ENCODE data around the gene CYBA. TPM values are rescaled to one million over a fixed set of nuclear protein-coding genes. Genes with fewer than 3 reads are reported as not detected.

The CYBA gene
- total RNA-seq, 1 donor from 2014 or later: 53.7 TPM

DNA sequence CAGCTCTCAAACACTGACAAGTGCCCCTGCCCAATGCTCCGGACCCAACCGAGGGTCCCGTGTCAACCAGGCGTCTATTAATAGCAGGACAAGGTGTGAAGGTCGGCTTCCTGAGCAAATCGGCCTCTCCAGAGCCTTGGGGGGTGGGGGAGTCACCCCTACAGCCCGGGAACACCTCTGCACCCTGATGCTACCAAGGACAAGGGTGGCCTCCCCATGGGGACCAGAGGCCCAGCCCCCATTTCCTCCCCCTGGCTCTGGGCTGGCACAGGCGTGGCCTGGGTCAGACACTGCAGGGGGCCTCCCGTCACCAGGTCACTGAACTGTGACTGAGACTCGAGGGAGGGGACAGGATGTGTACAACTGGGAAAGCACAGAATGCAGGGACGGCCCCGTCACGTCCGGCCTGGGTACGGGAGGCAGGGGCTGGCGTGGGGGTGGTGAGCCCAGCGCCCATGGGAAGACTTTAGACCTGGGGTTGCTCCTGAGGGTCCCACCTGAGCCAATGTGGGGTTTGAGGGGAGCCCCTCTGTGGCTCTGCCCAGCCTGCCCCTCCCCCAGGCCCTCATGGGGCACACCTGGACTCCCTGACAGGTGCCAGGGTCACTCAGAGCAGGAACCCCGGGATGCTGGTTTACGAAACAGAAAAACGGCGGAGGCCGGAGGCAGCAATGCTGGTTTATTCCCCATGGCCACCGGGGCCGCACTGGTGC, 579 bp upstream of the CYBA start:
- DNase-seq (peak; percentile 74), ATAC-seq (ENCODE audit: poor library complexity) (peak; percentile 34)
- intact Hi-C loops (cut with DNase I): no loop called here

DNA sequence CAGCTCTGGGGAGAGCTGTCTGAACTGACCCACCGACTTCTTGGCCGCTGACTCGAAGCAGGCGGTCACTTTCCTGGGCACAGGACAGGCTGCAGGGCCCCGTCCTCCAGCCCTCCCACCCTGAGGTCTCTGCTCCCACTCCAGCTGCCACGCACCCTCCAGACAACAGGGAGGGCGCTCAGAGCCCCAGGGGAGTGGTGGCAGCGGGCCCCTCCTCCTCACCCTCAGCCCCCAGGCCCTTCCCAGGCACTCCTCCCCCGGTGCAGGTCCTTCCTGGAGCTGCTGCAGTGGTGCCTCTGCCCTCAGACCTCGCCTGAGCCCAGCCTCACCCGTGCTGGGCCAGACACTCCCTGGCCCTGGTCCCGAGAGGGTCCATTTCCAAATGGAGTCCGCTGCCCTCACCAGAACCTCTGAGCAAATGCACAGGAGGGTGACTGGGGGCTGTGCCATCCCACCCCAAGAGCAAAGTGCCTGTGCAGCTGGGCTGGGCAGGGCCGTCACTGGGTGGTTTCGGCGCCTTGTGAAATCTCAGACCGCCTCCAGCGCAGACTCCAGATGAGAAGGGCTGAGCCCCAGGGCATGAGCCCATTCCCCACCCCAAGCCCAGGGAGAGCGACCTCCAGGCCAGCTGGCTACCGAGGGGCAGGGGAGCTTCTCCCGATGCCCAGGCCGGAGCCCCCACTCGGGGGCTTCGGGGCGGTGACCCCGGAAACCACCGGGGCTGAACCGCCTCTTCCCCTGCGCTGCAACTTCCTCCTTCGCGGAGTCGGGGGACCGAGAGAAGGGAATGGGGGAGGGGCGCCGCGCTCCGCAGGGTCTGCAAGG, 717 bp downstream of the CYBA start:
- ATAC-seq (ENCODE audit: poor library complexity) (peak; percentile 44), DNase-seq (peak; percentile 70)
- intact Hi-C loops (cut with DNase I): no loop called here

DNA sequence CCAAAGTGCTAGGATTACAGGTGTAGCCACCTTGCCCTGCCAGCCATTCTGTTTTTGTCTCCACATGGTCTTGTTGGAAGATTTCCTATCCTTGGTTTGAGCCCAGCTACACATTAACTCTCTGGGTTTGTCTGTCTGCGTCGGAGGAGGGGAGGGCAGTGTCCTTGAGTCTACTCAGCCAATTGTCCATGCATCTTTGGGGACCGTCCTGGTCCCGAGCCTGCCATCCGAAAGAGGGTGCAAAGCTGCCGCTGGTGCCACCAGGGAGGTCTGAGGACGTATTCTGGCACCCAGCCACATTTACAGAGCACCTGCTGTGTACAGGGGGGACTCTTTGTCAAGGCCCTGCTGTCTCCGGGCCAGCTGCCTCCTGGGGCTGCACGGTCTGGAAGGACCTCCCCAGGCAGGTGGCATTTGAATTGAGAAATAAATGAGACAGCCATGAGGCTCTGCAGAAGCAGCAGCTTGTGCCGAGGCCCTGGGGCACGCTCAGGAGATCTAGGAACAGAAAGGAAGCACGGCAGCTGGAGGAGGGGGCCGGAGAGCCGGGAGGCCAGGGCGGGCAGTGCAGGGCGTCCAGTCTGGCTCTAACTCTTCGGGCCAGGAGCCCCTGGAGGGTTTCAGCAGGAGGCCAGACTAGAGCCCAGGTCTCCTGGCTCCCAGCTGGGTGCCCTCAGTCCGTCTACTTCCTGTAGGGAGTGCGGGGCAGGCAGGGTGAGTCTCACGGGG, 1.5 kb downstream of the CYBA start:
- ATAC-seq (ENCODE audit: poor library complexity): no peak
- DNase-seq: no peak
- intact Hi-C loops (cut with DNase I): no loop called here

DNA sequence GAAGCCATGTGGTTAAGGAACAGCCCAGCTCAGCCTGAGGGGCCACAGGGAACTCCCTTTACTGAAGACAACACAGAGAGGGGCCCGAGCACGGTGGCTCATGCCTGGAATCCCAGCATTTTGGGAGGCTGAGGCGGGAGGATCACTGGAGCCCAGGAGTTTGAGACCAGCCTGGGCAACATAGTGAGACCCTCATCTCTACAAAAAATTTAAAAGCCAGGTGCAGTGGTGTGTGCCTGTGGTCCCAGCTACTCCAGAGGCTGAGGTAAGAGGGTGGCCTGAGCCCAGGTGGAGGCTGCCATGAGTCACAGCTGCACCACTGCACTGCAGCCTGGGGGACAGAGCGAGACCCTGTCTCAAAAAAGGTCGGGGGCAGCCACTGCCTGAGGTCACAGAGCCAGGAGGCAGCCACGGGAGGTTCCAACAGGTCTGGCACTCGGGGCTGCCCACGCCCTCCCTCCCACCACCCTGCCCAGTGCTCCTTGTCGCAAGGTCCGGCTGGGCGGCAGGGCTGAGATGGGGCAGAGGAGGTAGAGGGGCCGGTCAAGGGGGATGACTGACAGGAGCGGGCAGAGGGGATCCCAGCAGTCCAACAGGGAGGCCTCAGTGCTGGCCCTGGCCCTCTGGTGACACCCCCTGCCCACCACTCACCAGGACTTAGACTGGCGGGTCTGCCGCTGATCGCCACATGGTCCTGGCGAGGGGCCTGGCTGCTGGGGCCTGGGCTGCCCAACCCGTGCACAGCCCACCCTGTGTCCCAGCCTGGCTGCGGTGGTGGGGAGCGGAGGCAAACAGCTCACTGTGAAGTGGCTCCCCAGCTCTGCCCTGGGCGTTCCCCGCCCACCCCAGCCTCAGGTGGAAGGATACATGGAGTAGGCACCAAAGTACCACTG, 3.4 kb downstream of the CYBA start:
- DNase-seq (no peak), ATAC-seq (ENCODE audit: poor library complexity) (no peak)
- intact Hi-C loops (cut with DNase I): no loop called here

DNA sequence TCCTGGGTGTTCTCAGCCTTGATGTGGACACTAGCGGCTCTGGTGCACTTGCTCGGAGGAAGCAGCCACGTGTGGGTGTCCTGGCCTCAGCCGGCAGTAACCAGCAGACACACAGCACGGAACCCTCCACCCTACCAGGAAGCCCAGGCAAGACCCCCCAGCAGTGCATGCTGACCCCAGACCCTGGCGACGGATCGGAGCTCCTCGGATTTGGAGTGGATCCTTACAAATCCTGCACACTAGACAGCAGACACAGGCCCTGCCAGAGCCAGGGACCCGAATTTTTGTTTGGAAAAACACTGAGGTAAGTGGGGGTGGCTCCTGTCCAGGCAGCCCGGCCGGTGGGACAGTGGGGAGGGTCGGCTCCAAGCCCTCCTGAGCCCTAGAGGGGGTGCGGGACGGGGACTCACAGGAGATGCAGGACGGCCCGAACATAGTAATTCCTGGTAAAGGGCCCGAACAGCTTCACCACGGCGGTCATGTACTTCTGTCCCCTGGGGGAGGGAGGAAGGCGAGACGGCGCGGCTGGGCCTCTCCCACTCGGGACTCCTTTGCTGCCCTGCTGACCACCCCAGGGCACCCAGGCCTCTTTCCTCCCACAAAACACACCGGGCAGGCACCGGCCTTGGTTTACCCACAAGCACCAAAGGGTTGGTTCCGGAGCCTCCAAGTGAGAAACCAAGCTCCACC, 4.4 kb downstream of the CYBA start:
- no peak for ATAC-seq (ENCODE audit: poor library complexity)
- intact Hi-C loops (cut with DNase I): no loop called here
- DNase-seq: no peak

DNA sequence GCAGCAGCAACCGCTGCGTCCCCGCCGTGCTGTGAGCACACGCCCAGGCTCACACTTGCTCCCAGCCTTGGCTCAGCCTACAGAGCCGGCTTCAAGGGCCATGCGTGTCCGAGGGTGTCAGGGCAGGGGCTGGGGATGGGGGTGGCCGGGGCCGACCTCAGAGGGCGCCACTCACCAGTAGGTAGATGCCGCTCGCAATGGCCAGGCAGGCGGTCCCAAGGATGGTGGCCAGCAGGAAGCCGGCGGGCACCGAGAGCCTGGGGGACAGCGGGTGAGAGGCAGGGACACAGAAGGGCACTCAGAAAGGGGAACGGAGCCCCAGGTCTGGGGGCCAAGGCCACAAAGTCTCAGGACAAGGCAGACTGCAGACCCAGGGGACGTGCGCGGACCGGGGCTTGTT, 4.9 kb downstream of the CYBA start:
- no peak for DNase-seq
- no peak for ATAC-seq (ENCODE audit: poor library complexity)
- intact Hi-C loops (cut with DNase I): no loop called here

DNA sequence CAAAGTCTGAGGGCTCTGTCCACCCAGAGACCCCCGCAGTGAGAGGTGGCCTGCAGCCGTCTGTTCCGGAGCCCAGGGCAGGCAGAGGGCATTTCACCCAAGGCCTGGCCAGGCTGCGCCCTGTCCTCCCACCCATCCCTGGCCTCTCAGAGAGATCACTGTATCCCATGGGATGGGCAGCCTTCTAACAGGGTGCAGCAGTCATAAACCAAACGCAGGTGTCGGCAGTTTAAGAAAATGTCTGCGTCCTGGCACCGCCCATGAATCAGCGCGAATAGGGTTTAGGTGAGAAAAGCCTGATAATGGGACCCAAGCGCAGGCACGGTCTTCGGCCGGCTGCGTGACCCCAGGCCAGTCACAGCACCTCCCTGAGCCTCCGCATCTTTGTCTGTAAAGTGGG, 5.4 kb downstream of the CYBA start:
- ATAC-seq (ENCODE audit: poor library complexity): no peak
- no peak for DNase-seq
- intact Hi-C loops (cut with DNase I): no loop called here

DNA sequence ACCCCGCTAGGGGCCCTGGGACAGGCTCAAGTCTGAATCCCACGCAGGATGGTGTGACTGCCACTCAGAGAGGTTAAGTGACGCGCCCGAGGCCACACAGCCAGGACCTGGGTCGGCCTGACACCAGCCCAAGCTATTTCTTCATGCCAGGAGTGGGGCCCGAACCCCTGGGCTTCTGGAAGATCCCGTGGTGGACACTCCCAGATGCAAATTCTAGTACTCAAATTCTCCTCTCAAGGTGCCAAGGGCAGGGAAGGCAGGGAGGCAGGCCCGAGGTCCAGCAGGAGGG, 7.3 kb downstream of the CYBA start:
- DNase-seq (no peak), ATAC-seq (ENCODE audit: poor library complexity) (no peak)
- intact Hi-C loops (cut with DNase I): no loop called here

DNA sequence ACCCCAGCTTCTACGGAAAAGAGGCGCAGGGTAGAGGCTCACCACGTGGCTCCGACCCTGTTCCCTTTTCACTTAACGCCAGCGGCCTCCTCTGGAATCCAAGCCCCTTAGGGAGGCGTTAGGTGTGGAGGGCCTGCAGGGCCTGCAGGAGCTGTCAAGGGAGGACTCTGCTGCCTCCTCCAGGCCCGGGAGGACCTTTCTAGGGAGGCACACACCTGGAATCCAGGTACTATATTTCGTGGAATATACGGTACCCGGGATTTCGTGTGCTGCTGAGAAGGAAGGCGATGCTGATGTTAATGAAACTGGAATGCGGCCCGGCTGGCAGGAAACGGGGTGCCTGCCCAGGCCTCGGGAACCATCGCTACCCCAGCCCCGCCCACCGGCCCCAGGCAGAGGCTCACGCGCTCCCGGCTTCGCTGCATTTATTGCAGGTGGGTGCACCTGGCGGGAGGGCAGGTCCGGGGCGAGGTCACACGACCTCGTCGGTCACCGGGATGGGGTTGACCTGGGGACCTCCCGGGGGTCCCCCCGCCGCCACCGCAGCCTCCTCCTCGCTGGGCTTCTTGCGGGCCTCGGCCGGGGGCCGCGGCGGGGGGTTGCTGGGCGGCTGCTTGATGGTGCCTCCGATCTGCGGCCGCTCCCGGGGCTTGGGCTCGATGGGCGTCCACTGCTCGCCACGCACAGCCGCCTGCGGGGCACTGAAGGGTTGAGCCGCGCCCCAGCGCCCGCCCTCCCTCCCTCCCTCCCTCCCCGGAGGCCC, 7.8 kb downstream of the CYBA start:
- no peak for ATAC-seq (ENCODE audit: poor library complexity)
- DNase-seq: no peak
- intact Hi-C loops (cut with DNase I): no loop called here

DNA sequence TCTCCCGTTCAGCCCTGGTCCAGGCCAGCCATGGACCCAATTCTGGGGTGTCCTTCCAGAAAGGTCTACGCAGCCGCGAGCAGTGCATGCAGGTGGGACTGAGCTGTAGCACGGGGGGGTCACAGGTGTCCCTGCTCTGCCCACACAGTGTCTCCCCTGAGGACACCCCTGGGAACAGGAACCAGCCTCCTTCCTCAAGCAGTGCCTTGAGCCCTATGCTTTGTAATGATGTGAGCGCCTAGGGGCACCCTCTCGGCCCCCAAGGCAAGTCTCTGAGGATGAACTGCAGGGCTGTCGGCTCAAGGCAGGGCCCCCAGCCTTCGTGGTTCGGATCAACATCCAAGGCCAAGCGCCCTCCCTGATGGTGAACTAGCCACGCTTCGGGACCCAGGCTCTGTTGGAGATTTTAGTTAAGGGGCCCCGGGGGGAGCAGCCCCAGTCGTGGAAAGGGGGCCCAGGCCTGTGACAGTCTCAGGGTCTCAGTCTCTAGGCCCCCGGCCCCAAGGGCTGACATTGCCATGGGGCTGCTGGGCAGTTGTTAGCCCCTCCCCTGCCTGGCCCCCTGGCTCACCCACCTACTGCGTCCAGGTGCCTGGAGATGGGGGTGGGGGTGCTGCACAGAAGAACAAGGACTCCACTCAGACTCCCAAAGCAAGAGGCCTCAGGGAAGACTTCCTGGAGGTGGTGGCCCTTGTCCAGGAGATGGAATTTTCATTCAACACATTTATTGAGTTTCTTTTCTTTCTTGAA, 10.2 kb downstream of the CYBA start:
- intact Hi-C loops (cut with DNase I): no loop called here
- DNase-seq (no peak), ATAC-seq (ENCODE audit: poor library complexity) (no peak)

DNA sequence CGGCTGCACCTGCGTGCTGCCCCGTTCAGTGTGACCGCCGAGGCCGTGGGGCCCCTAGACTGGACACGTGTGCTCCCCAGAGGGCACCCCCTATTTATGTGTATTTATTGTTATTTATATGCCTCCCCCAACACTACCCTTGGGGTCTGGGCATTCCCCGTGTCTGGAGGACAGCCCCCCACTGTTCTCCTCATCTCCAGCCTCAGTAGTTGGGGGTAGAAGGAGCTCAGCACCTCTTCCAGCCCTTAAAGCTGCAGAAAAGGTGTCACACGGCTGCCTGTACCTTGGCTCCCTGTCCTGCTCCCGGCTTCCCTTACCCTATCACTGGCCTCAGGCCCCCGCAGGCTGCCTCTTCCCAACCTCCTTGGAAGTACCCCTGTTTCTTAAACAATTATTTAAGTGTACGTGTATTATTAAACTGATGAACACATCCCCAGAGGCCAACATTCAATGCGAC, 10.8 kb downstream of the CYBA start:
- intact Hi-C loops (cut with DNase I): no loop called here
- ATAC-seq (ENCODE audit: poor library complexity) (no peak), DNase-seq (no peak)

DNA sequence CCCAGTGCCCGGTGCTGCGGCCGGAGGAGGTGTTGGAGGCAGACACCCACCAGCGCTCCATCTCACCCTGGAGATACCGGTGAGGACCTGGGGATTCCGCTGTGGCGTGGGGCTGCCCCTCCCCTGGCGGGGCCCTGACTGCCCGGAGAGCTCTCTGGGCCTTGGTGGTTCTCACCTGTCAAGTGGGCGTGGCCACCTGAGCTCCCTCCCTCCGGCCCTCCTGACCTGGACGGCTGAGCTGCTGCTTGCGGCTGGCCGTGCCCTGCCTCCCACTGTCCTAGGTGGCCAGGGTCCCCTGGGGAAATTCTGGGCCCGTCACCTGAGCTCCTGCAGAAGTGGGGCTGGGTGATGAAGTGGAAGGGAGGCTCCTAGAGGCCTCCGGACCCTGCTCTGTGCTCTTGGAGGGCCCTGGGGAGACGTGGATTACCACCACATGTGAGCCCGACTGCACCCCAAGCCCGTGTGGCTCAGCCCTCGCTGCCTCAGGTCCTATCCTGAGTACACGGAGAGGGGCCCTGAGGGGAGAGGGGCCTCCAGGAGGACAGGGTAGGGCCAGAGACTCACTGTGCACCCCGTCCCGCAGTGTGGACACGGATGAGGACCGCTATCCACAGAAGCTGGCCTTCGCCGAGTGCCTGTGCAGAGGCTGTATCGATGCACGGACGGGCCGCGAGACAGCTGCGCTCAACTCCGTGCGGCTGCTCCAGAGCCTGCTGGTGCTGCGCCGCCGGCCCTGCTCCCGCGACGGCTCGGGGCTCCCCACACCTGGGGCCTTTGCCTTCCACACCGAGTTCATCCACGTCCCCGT, 11.4 kb downstream of the CYBA start:
- intact Hi-C loops (cut with DNase I): no loop called here
- no peak for DNase-seq
- no peak for ATAC-seq (ENCODE audit: poor library complexity)

DNA sequence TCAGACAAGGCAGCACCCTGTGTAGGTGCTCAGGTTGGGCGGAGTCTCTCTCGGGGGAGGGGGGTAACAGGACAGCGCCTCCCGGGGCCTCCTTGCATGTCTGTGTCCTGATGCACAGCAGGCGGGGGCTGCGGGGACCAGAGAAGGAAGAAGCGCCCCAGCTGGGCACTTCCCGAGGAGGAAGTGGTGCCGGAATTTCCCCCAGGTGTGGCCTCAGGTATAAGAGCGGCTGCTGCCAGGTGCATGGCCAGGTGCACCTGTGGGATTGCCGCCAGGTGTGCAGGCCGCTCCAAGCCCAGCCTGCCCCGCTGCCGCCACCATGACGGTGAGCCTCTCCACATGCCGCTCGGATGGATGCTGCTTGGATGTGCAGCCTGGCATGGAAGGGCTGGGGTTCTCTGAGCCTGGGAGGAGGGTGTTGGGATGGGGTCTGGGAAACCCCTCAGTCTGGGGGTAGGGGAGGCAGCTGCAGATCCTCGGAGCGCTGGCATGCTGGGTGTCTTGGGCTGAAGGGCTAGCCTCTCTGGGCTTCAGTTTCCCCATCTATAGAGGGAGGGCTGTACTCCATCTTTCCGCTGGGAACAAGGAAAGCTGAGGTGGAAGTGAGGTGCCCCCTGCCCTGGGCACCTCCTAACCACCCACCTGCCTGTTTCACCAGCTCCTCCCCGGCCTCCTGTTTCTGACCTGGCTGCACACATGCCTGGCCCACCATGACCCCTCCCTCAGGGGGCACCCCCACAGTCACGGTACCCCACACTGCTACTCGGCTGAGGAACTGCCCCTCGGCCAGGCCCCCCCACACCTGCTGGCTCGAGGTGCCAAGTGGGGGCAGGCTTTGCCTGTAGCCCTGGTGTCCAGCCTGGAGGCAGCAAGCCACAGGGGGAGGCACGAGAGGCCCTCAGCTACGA, 12.3 kb downstream of the CYBA start, which contains the start of gene IL17C:
Gene IL17C (plus strand): TSS at position 250 of the 908 bp plus-strand sequence. CDS start 70 bp downstream, at position 320.
- intact Hi-C loops (cut with DNase I): no loop called here
- ATAC-seq (ENCODE audit: poor library complexity) (no peak), DNase-seq (no peak)

DNA sequence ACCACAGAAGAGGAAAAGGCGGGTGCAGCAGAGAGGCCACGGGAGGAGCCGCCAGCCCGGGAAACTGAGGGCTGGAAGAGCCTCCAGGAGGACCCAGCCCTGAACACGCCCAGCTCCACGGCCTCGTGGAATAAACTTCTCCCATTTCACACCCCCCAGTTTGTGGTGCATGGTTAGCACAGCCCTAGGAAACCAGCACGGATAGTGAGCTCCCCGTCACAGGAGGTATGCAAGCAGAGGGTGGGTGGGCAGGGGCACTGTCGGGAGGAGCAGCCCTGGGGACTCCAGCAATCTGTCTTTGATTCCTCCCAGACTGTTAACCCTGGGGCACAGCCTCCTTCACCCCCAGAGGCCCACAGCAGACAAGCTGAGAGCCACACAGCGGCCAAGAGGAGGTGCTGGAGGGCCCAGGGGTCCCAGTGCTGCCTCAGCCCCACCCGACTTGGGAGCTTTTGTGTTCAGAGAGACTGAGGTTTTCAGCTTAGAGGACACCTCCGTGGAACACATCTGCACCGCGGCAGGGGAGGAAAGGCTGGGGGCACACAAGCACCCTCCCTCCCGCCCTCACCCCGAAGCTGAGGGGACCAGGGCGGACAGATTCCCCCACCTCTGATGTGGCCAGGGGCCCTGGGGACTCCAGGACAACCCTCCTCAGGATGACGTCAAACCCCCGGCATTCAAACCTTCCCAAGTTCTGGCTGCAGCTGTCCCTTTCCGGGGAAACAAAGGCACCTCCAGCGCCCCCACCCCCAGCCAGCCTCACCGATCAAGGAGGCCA, 14.2 kb downstream of the CYBA start:
- intact Hi-C loops (cut with DNase I): no loop called here
- no peak for ATAC-seq (ENCODE audit: poor library complexity)
- DNase-seq: no peak

All from Right ventricle myocardium superior (tissue), 1 donor.